ENCODE measurements around the gene ENDOG. TPM values are rescaled to one million over a fixed set of nuclear protein-coding genes. Genes with fewer than 3 reads are reported as not detected.

The ENDOG gene
- total RNA-seq, 1 donor from 2014 or later, result 24.4 TPM

DNA sequence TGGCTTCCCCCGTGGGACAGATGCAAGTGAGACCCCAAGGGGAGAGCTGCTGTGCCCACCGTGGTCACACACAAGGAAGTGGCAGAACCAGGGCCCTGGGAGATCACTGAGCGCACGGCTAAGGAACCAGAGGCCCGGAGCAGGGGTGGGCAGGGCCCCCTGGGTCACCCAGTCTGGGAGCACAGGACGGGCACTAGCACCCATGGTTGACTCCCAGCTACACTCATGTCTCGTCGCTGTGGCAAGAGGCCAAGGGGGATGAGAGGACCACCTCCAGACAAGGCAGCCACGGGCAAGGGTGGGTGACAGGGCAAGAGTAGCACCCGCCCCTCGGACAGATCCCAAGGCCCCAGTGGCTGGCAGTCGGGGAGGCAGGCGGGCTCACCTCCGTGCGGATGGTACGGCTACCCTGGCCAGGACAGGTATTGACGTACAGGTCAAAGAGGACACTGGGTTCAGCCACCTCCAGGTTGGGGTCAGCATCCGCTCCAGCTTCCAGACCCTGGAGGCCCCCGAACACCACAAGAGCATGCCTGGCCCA, 5.1 kb downstream of the ENDOG start:
- DNase-seq (ENCODE audit: extremely low spot score, unreplicated experiment), result no peak
- H3K4me3 Mint-ChIP-seq (ENCODE audit: unreplicated experiment), result no peak overlapping the region
- H3K27ac Mint-ChIP-seq (ENCODE audit: unreplicated experiment), result no peak overlapping the region

DNA sequence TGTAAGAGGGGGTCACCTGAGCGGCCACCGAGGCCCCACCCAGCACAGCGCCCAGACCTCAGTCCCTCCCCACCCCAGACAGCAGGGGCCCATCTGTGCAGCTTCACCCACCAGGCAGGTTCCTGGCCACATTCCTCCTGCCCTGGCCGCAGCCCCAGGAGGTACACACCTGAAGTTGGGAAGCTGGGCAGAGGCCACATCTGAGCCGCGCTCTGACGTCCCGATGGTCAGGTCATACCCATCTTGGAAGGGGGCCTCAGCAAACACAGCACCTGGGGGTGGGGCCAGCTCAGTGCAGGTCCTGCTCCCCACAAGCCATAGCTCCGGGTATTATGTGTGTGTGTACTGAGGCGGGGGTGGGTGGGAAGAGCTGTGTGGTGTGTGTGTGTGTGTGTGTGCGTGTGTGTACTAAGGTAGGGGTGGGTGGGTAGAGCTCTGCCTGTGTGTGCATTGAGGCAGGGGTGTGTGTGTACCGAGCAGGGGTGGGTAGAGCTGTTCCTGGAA, 5.7 kb downstream of the ENDOG start:
- no peaks in the 10 kb centered on the region for H3K9me3 Mint-ChIP-seq (ENCODE audit: unreplicated experiment)
- H3K4me3 Mint-ChIP-seq (ENCODE audit: unreplicated experiment), result no peak overlapping the region
- no peak for DNase-seq (ENCODE audit: extremely low spot score, unreplicated experiment)
- no peaks in the 10 kb centered on the region for H3K27me3 Mint-ChIP-seq (ENCODE audit: unreplicated experiment)
- peaks cover 19% of the 10 kb centered on the region for H3K4me1 Mint-ChIP-seq (ENCODE audit: unreplicated experiment)
- no peak overlapping the region for H3K27ac Mint-ChIP-seq (ENCODE audit: unreplicated experiment)
- peaks cover 13% of the 10 kb centered on the region for H3K36me3 Mint-ChIP-seq (ENCODE audit: unreplicated experiment)
- TF ChIP-seq, protein P1, sequence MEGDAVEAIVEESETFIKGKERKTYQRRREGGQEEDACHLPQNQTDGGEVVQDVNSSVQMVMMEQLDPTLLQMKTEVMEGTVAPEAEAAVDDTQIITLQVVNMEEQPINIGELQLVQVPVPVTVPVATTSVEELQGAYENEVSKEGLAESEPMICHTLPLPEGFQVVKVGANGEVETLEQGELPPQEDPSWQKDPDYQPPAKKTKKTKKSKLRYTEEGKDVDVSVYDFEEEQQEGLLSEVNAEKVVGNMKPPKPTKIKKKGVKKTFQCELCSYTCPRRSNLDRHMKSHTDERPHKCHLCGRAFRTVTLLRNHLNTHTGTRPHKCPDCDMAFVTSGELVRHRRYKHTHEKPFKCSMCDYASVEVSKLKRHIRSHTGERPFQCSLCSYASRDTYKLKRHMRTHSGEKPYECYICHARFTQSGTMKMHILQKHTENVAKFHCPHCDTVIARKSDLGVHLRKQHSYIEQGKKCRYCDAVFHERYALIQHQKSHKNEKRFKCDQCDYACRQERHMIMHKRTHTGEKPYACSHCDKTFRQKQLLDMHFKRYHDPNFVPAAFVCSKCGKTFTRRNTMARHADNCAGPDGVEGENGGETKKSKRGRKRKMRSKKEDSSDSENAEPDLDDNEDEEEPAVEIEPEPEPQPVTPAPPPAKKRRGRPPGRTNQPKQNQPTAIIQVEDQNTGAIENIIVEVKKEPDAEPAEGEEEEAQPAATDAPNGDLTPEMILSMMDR (IDR thresholded peaks at IDR 0.05), result no peak

More for the DNA sequence above, 5.1 kb downstream of the ENDOG start:
- Mint-ChIP-seq H3K4me1 (ENCODE audit: unreplicated experiment) (peaks cover 14% of the 10 kb centered on the region), H3K27me3 (ENCODE audit: unreplicated experiment) (no peaks in the 10 kb centered on the region), H3K9me3 (ENCODE audit: unreplicated experiment) (no peaks in the 10 kb centered on the region), H3K36me3 (ENCODE audit: unreplicated experiment) (peaks cover 13% of the 10 kb centered on the region)
- TF ChIP-seq, protein P1 (IDR thresholded peaks at IDR 0.05), result no peak

DNA sequence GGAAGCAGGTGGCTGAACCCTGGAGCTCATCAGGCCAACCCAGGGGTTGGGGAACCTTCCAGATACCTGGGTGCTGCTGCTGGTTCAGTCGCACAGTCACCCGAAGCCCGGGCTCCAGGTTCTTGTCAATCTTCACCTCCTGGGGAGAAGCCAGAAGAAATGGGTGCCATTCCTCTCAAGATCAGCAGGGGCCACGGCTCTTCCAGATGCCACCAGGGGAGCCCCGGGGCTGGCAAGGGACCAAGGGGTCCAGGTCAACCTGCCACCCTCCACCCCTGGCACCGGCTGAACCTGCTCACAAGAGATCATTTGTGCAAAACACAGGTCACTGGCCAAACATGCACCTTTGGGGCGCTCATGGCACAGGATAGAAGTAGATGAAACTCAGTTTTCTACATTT, 6.6 kb downstream of the ENDOG start:
- no peak overlapping the region for H3K27ac Mint-ChIP-seq (ENCODE audit: unreplicated experiment)
- TF ChIP-seq, protein P1 (IDR thresholded peaks at IDR 0.05), result no peak
- H3K4me1 Mint-ChIP-seq (ENCODE audit: unreplicated experiment), result peaks cover 15% of the 10 kb centered on the region
- no peak overlapping the region for H3K4me3 Mint-ChIP-seq (ENCODE audit: unreplicated experiment)
- no peaks in the 10 kb centered on the region for H3K9me3 Mint-ChIP-seq (ENCODE audit: unreplicated experiment)
- DNase-seq (ENCODE audit: extremely low spot score, unreplicated experiment), result no peak
- peaks cover 13% of the 10 kb centered on the region for H3K36me3 Mint-ChIP-seq (ENCODE audit: unreplicated experiment)
- H3K27me3 Mint-ChIP-seq (ENCODE audit: unreplicated experiment), result no peaks in the 10 kb centered on the region

DNA sequence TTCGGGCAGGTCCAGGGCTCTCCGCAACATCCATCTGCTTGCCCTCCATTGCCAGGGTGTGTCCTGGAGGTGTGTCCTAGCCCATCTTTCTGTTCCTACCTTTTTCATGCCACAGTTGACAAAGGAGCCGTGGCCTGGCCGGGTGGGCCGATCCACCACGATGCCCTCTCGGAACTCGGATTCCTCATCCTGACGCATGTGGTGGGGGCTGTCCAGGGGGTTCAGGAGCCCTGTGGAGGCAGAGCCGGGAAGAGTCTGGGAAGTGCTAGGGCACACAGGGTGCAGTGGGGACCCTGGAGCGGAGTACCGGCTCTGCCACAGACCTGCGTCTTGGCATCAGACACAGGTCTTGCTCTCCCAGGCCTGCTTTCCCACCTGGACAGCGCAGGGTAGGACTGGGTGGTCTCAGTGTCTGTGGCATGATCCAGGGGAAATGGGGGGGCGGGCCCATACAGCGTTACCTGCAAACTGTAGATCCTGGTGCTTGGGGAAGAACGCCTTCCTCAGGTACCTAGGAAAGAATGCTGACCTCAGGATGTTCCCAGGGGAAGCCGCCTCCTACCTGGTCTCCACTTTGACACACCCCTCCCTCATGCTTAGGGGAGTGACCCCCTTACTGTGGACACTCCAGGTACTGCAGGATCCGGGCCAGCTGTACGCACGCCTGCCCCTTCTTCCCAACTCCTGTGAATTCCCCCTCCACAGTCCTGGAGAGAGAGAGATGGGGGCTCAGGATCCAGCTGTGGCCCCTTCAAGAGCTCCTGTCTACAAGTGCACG, 7.8 kb downstream of the ENDOG start:
- Mint-ChIP-seq H3K4me1 (ENCODE audit: unreplicated experiment) (peaks cover 17% of the 10 kb centered on the region), H3K27ac (ENCODE audit: unreplicated experiment) (no peak overlapping the region), H3K27me3 (ENCODE audit: unreplicated experiment) (no peaks in the 10 kb centered on the region), H3K9me3 (ENCODE audit: unreplicated experiment) (no peaks in the 10 kb centered on the region), H3K4me3 (ENCODE audit: unreplicated experiment) (no peak overlapping the region), H3K36me3 (ENCODE audit: unreplicated experiment) (peaks cover 13% of the 10 kb centered on the region)
- no peak for DNase-seq (ENCODE audit: extremely low spot score, unreplicated experiment)
- TF ChIP-seq, protein P1 (IDR thresholded peaks at IDR 0.05), result no peak

DNA sequence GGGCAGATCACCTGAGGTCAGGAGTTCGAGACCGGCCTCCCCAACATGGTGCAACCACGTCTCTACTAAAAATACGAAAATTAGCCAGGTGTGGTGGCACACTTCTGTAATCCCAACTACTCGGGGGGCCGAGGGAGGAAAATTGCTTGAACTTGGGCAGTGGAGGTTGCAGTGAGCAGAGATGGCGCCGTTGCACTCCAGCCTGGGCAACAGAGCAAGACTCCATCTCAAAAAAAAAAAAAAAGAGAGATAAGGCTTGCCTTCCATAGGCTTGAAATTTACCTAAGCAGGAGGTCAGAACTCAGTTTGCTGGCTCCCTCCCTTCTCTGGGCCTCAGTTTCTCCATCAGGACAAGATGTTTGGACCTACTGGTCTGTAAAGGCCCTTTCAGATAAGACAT, 10.0 kb downstream of the ENDOG start:
- Mint-ChIP-seq H3K4me1 (ENCODE audit: unreplicated experiment) (peaks cover 17% of the 10 kb centered on the region), H3K27me3 (ENCODE audit: unreplicated experiment) (no peaks in the 10 kb centered on the region), H3K36me3 (ENCODE audit: unreplicated experiment) (peaks cover 7% of the 10 kb centered on the region), H3K27ac (ENCODE audit: unreplicated experiment) (no peak overlapping the region), H3K4me3 (ENCODE audit: unreplicated experiment) (peak overlapping the region; percentile 89), H3K9me3 (ENCODE audit: unreplicated experiment) (no peaks in the 10 kb centered on the region)
- no peak for DNase-seq (ENCODE audit: extremely low spot score, unreplicated experiment)
- TF ChIP-seq, protein P1 (IDR thresholded peaks at IDR 0.05), result no peak
